HG03432 (cell line): ENCODE measurements around the gene CACNG5.

Experiments
- ATAC-seq: cut with Tn5 transposase; IDR thresholded peaks from one replicate; pipeline ENCODE4 v1.9.1; 2021; ENCODE audit warnings: mild to moderate bottlenecking, moderate library complexity; ENCODE audit not compliant: unreplicated experiment

Gene CACNG5

GRCh38 chr17:66822009-66822408, 12.9 kb upstream of the CACNG5 start:
- ATAC-seq: no peak

DNA sequence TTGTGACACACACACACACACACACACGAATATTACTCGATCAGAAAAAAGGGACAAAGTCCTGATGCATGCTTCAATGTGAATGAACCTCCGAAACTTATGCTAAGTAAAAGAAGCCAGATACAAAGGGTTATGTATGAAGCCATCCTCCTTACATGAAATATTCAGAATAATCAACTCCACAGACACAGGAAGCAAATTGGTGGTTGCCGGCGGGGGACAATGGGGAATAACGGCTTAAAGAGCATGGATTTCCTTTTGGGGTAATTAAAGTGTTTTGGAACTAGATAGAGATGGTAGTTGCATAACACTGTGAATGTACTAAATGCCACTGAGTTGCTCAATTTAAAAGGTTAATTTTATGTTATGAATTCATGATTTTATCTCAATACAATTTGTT, 8.1 kb upstream of the CACNG5 start:
- ATAC-seq: no peak

DNA sequence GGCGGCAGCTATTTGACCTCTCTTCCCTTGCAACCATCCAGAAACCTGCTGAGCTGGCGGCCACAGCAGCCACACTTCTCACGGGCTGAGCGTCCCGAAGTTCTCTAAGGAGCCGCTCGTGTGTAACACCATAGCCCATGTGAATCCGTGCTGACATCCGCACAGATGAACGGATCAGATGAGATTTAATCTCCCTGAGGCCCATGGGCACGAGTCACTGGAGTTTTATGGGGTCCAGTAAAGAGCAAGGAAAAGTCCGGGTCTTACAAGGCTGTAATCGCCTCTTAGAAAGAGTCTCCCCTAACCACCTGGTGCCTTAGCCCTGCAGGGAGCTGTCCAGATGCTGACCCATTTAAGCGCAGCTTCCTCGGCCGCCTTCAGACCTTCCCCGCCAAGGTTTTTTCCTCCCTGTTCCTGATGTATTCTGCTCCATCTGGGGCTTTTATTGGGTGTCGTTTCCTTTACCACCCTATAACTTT, 5.5 kb upstream of the CACNG5 start:
- ATAC-seq: no peak

GRCh38 chr17:66829883-66830282, 5.0 kb upstream of the CACNG5 start:
- no peak for ATAC-seq

DNA sequence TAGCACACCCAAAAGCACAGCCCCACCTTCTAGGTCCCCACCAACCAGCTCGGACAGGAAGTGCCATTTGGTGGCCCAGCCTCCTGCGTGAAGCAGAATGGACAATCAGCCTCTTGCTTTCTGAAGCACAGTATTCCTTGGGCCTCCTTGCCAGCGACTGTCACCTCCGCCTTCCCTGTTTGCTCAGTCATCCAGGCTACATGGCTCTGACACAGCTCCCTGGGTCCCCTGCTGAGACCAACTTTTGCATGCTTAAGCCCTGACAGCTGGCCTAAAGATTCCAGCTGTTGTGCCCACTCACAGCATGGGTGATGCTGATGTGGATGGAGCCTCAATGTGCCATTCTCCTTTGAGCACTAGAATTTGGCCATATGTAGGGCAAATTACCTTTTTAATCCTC, 4.5 kb upstream of the CACNG5 start:
- ATAC-seq: no peak

- ATAC-seq: no peak
Observed at GRCh38 chr17:66831383-66832210, 3.3 kb upstream of the CACNG5 start.

GRCh38 chr17:66833201-66833600, 1.7 kb upstream of the CACNG5 start:
- no peak for ATAC-seq

- no peak for ATAC-seq
Observed at GRCh38 chr17:66834426-66834918, 445 bp upstream of the CACNG5 start.

- ATAC-seq: no peak
Observed at GRCh38 chr17:66835476-66835875, 559 bp downstream of the CACNG5 start.

- no peak for ATAC-seq
Observed at GRCh38 chr17:66836063-66837005, 1.4 kb downstream of the CACNG5 start.

DNA sequence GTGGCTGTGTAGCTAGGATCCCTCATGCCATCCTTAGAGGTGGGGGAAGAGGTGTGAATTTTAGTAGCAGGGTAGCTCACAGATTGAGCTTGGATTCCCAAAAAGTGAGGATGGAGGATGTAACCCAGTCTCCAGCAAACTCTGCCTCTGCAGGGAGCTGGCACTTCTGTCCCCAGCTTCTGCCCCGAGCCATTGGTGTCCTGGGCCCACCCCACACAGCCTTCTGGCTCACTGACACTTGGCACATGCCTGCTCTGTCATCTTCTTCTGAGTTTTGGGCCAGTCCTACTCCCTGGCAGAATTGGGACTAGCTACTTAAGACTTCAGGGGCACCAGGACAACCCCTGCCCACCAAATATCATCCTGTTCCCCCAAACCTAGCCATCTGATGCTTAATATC, 2.3 kb downstream of the CACNG5 start:
- no peak for ATAC-seq

GRCh38 chr17:66837885-66838665, 3.2 kb downstream of the CACNG5 start:
- no peak for ATAC-seq

DNA sequence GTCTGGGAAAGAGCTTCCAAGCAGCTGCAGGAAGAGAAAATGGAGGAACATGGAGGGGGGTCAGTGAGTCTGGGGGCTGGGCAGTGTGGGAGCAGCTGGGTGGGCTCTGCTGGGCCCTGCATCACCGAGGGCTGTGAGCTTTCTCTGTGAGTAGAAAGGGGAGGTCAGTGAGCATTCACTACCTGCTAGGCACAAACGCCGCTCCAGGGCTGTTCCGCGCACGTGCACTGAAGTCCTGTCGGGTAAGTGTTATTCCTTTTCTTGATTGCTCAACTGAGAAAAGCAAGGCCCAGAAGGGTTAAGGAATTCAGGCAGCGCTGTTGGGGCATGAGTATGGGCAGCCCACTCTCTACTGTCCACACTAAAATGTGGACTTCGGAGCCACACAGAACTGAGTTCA, 4.7 kb downstream of the CACNG5 start:
- no peak for ATAC-seq

GRCh38 chr17:66840061-66840460, 5.1 kb downstream of the CACNG5 start:
- no peak for ATAC-seq

- ATAC-seq: no peak
Observed at GRCh38 chr17:66841328-66841727, 6.4 kb downstream of the CACNG5 start.

- ATAC-seq: no peak
Observed at GRCh38 chr17:66841744-66842143, 6.8 kb downstream of the CACNG5 start.

- ATAC-seq: no peak
Observed at GRCh38 chr17:66842505-66842904, 7.6 kb downstream of the CACNG5 start.

DNA sequence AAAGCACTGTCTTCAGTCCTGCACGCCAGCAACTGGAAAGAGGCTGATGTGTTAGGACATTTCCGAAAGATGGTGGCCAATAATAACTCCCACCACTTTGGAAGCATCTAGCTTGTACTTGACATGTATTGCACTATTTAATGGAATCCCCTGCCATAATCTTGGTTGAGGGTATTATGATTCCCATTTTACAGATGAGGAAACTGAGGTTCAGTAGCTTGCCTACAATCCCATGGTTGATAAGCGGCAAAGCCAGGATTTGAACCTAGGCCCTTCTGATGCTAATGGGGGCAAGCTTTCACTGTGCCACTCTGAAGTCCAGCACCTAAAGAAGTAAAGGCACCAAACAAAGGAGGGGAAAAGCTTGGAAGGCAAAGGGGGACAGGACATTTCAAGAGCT, 8.0 kb downstream of the CACNG5 start:
- no peak for ATAC-seq

GRCh38 chr17:66843627-66844026, 8.7 kb downstream of the CACNG5 start:
- no peak for ATAC-seq

GRCh38 chr17:66847704-66848103, 12.8 kb downstream of the CACNG5 start:
- ATAC-seq: no peak

GRCh38 chr17:66848496-66848895, 13.6 kb downstream of the CACNG5 start:
- no peak for ATAC-seq
